Gastrocnemius medialis (tissue), 4 donors: ENCODE results near the gene MICAL1. TPM values are rescaled to one million over a fixed set of nuclear protein-coding genes. Genes with fewer than 3 reads are reported as not detected.

Experiments used
- ATAC-seq, 2 donors: fragments of 150-250 bp; one replicate each; pipeline ENCODE4 v1.9.1; 2016
- DNase-seq, 2 donors: peaks; one replicate each; pipeline ENCODE4 v3.0.0-alpha.2; 2019
- H3K27ac ChIP-seq, 4 donors: fragments of 200-600 bp; sonication (generic); 1 replicate in 1 of 4; 2 replicates in 3 of 4; pipeline ENCODE4 v1.5.1; 2016 to 2018; ENCODE audit warnings: mild to moderate bottlenecking in 2 of 4, moderate library complexity in 1 of 4
- H3K27me3 ChIP-seq, 3 donors: fragments of 200-600 bp; sonication (generic) in 2 of 3; 1 replicate in 1 of 3; 2 replicates in 2 of 3; pipeline versions ENCODE4 v1.5.1 to v1.6.0; 2016 to 2019; ENCODE audit warnings: mild to moderate bottlenecking in 1 of 3, moderate library complexity in 1 of 3
- H3K36me3 ChIP-seq, 2 donors: fragments of 200-600 bp; sonication (generic) in 1 of 2; one replicate each; pipeline ENCODE4 v1.5.1; 2017 to 2018
- H3K4me1 ChIP-seq, 2 donors: fragments of 200-600 bp; sonication (generic) in 1 of 2; one replicate each; pipeline ENCODE4 v1.5.1; 2016 to 2017; ENCODE audit warnings: mild to moderate bottlenecking in 2 of 2
- H3K4me3 ChIP-seq, 4 donors: fragments of 200-600 bp; sonication (generic) in 3 of 4; 1 replicate in 1 of 4; 2 replicates in 3 of 4; pipeline ENCODE4 v1.5.1; 2016 to 2019; ENCODE audit warnings: mild to moderate bottlenecking in 2 of 4
- H3K9me3 ChIP-seq, 3 donors: fragments of 200-600 bp; sonication (generic) in 2 of 3; 1 replicate in 1 of 3; 2 replicates in 2 of 3; pipeline ENCODE4 v1.5.1; 2016 to 2019
- POLR2A ChIP-seq, 2 donors: fragments of 450-650 bp; IDR thresholded peaks; one replicate each; pipeline ENCODE4 v1.6.1; 2017; ENCODE audit warnings: antibody characterized with exemption in 2 of 2, mild to moderate bottlenecking in 2 of 2, moderate library complexity in 2 of 2
- in situ Hi-C, 4 donors: fragments of 200-750 bp; cut with MboI; loops; one replicate each; pipeline versions ENCODE4 v1.15.0 to v1.8.0; 2017; ENCODE audit warnings: low sequenced_read_pairs in 4 of 4
- intact Hi-C: fragments of 100-400 bp; cut with DNase I; formaldehyde crosslinking; loops from one replicate; pipeline ENCODE4 v1.15.1; 2023; ENCODE audit warnings: low total_unique reads
- total RNA-seq, 4 donors: library from RNA; depleted of rRNA; stranded (reverse); fragments of >200 nt; gene quantifications; one replicate each; pipeline versions ENCODE4 v1.1.0 to v1.2.3, GENCODE V29; 2016
- TF ChIP-seq, protein P1 (sequence below), 5 experiments: fragments of 450-650 bp in 3 of 5; fragments of 200-600 bp in 2 of 5; sonication (generic) in 2 of 5; IDR thresholded peaks in 4 of 5; conservative IDR thresholded peaks in 1 of 5; 1 replicate in 4 of 5; 2 replicates in 1 of 5; pipeline ENCODE4 v1.5.1; 2016 to 2019; ENCODE audit warnings: antibody characterized with exemption in 5 of 5, mild to moderate bottlenecking in 3 of 5, moderate library complexity in 3 of 5

The MICAL1 gene
- total RNA-seq, 4 donors from 2014 or later, result 6.0 to 11.6 (median 8.0) TPM

DNA sequence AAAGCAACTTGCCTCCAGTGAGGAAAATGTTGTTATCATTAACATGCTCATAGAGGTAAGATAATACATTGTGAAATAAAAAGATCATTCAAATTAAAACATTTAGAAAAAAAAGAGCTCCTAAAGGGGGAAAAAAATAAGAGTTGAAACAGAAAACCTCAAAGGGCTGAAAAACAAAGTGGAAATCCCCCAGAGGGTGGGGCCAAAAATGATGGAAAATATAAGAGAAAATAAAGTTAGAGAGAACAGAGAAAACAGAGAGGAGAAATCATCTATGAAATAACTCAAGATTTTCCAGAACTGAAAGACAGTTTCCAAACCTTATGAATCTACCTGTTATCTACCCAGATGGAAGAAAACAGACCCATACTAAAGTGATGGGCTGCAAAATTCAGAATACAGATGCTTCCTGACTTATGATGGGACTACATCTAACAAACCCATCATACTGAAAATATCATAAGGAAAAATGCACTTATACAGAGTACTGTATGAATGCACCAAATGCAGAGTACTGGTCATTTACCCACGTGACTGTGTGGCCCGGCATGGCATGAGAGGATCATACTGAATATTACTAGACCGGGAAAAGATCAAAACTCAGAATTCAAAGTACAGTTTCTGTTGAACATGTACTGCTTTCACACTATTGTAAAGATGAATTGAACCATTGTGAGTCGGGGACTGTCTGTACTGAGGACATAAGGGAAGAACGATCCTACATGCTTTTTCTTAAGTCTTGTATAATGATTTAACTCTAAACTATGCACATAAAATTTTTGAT, 23.5 kb upstream of the MICAL1 start:
- H3K36me3 ChIP-seq, result peaks cover 0 to 45% of the 10 kb centered on the region in 2 donors
- TF ChIP-seq, protein P1, sequence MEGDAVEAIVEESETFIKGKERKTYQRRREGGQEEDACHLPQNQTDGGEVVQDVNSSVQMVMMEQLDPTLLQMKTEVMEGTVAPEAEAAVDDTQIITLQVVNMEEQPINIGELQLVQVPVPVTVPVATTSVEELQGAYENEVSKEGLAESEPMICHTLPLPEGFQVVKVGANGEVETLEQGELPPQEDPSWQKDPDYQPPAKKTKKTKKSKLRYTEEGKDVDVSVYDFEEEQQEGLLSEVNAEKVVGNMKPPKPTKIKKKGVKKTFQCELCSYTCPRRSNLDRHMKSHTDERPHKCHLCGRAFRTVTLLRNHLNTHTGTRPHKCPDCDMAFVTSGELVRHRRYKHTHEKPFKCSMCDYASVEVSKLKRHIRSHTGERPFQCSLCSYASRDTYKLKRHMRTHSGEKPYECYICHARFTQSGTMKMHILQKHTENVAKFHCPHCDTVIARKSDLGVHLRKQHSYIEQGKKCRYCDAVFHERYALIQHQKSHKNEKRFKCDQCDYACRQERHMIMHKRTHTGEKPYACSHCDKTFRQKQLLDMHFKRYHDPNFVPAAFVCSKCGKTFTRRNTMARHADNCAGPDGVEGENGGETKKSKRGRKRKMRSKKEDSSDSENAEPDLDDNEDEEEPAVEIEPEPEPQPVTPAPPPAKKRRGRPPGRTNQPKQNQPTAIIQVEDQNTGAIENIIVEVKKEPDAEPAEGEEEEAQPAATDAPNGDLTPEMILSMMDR (IDR thresholded peaks at IDR 0.05 in 4 of 5, conservative IDR thresholded peaks at IDR 0.05 in 1 of 5), result no peak
- TF ChIP-seq POLR2A (IDR thresholded peaks at IDR 0.05), result no peak
- intact Hi-C loops (no loop called here), in situ Hi-C loops (no loop called here)
- no peak overlapping the region for H3K27ac ChIP-seq
- no peak overlapping the region for H3K4me3 ChIP-seq
- no peak for DNase-seq
- H3K9me3 ChIP-seq, result no peaks in the 10 kb centered on the region
- ATAC-seq, result no peak
- peaks cover 40 to 46% of the 10 kb centered on the region in 2 donors for H3K4me1 ChIP-seq
- H3K27me3 ChIP-seq, result no peaks in the 10 kb centered on the region

DNA sequence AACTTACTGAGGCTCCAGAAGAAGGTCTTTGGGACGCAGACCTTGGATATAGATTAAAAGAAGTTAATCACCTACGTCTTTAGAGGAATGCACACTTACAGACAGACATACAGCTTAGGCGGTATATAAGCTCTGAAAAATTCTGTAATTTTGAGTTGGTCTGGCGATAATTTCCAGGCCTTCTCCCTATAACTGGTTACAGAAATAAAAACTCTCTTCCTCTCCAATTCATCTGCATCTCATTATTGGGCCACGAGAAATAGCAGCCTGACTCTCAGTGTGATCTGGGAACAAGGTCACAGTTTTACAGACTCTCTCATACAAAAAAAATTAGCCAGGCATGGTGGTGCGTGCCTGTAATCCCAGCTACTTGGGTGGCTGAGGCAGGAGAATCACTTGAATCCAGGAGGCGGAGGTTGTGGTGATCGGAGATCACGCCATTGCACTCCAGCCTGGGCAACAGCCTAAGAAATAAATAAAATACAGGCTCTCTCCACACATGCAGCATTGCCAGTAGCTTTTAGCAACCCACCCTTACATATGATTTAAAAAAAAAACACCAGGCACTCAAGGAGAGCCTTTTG, 22.7 kb upstream of the MICAL1 start:
- Histone ChIP-seq H3K4me1 (peaks cover 40 to 41% of the 10 kb centered on the region in 2 donors), H3K27ac (no peak overlapping the region), H3K9me3 (no peaks in the 10 kb centered on the region), H3K36me3 (peaks cover 0 to 52% of the 10 kb centered on the region in 2 donors), H3K4me3 (no peak overlapping the region), H3K27me3 (no peaks in the 10 kb centered on the region)
- no peak for ATAC-seq
- intact Hi-C loops (no loop called here), in situ Hi-C loops (no loop called here)
- TF ChIP-seq, protein P1 (IDR thresholded peaks at IDR 0.05 in 4 of 5, conservative IDR thresholded peaks at IDR 0.05 in 1 of 5), result no peak
- TF ChIP-seq POLR2A (IDR thresholded peaks at IDR 0.05), result no peak
- no peak for DNase-seq

DNA sequence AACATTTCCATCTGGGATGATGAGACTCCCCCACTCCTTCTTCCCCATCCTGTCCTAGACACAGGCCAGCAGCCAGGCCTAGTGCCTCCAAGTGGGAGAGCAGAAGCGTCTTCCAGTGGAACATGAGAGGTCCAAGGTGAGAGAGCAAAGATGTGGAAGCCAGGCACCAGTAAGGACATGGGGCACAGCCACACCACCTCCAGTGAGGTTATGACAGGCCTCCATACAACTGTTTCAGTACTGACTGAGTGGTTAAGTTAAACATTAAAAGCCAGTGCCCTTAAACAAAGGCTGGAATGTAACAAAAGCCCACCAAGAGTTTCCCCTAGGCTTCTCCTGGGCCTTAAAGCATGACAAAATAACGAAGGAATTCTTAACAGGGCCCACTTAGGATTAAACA, 22.2 kb upstream of the MICAL1 start:
- H3K4me1 ChIP-seq, result peaks cover 40 to 41% of the 10 kb centered on the region in 2 donors
- intact Hi-C loops, result no loop called here
- no peak for TF ChIP-seq POLR2A (IDR thresholded peaks at IDR 0.05)
- TF ChIP-seq, protein P1 (IDR thresholded peaks at IDR 0.05 in 4 of 5, conservative IDR thresholded peaks at IDR 0.05 in 1 of 5), result no peak
- H3K27ac ChIP-seq, result no peak overlapping the region
- H3K4me3 ChIP-seq, result no peak overlapping the region
- in situ Hi-C loops, result no loop called here
- no peak for DNase-seq
- H3K36me3 ChIP-seq, result peaks cover 0 to 58% of the 10 kb centered on the region in 2 donors
- H3K9me3 ChIP-seq, result no peaks in the 10 kb centered on the region
- no peak for ATAC-seq
- no peaks in the 10 kb centered on the region for H3K27me3 ChIP-seq

DNA sequence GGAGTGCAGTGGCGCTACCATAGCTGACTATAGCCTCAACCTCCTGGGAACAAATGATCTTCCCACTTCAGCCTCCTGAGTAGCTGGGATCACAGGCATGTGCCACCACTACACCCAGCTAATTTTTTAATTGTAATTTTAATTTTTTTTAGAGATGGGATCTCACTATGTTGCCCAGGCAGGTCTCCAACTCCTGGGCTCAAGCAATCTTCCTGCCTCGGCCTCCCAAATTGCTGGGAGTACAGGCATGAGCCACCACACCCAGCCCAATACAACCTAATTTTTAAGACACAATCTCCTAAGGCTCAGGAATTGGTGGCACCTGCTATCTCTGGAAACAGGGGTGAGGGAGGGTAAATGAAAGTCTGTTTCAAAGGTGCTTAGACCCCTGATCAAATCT, 21.6 kb upstream of the MICAL1 start:
- no peak overlapping the region for H3K27ac ChIP-seq
- H3K9me3 ChIP-seq, result no peaks in the 10 kb centered on the region
- intact Hi-C loops (no loop called here), in situ Hi-C loops (no loop called here)
- ATAC-seq (no peak), DNase-seq (no peak)
- peaks cover 0 to 62% of the 10 kb centered on the region in 2 donors for H3K36me3 ChIP-seq
- no peak overlapping the region for H3K4me3 ChIP-seq
- H3K4me1 ChIP-seq, result peaks cover 39 to 40% of the 10 kb centered on the region in 2 donors
- TF ChIP-seq POLR2A (IDR thresholded peaks at IDR 0.05), result no peak
- TF ChIP-seq, protein P1 (IDR thresholded peaks at IDR 0.05 in 4 of 5, conservative IDR thresholded peaks at IDR 0.05 in 1 of 5), result no peak
- H3K27me3 ChIP-seq, result no peaks in the 10 kb centered on the region
